GM12878 (cell line): ENCODE measurements around the gene FBN2. TPM values are rescaled to one million over a fixed set of nuclear protein-coding genes. Genes with fewer than 3 reads are reported as not detected.

Source experiments
- ATAC-seq: fragments of 200-7000 bp; cut with Tn5 transposase; 3 replicates; pipeline ENCODE4 v1.9.1; 2020; ENCODE audit warnings: mild to moderate bottlenecking, moderate library complexity
- BruUV-seq: library from RNA; stranded (reverse); fragments of 400-500 nt; replicated peaks from 2 replicates; lab custom pipeline; 2021; lab: Mats Ljungman, UMichigan
- CTCF ChIA-PET: fragments of 300-600 bp; sonication (Branson Sonifier 250); formaldehyde crosslinking; extraction: SDS; loops from one replicate; lab custom pipeline; 2021; ENCODE audit warnings: inconsistent platforms; lab: Yijun Ruan, JAX
- POLR2A ChIA-PET: fragments of 350-600 bp; formaldehyde crosslinking; extraction: SDS; loops from one replicate; lab custom pipeline; 2021; ENCODE audit warnings: inconsistent platforms; lab: Charles Lee
- RAD21 ChIA-PET: fragments of 300-600 bp; sonication (Branson Sonifier 250); formaldehyde crosslinking; loops from one replicate; lab custom pipeline; 2023; ENCODE audit warnings: antibody characterized with exemption; ENCODE audit not compliant: unreplicated experiment; lab: Charles Lee
- SMC1A ChIA-PET: fragments of 300-600 bp; sonication (Branson Sonifier 250); formaldehyde crosslinking; loops from one replicate; lab custom pipeline; 2023; ENCODE audit not compliant: unreplicated experiment, uncharacterized antibody; lab: Charles Lee
- DNase-seq: peaks from one replicate; pipeline ENCODE4 v3.0.0-alpha.2; 2011; ENCODE audit warnings: low read depth, low spot score
- FAIRE-seq: peaks from 3 replicates; lab custom pipeline; 2011; peaks lifted over from hg19 to GRCh38; lab: Jason Lieb, UNC
- H2AFZ ChIP-seq: 2 replicates; pipeline ENCODE4 v1.6.0; 2011; ENCODE audit warnings: low read depth, low read length, control low read depth; ENCODE audit not compliant: control insufficient read depth
- H3K27ac ChIP-seq: 2 replicates; pipeline ENCODE4 v1.5.1; 2011; ENCODE audit warnings: control low read depth; ENCODE audit not compliant: control insufficient read depth, insufficient read depth
- H3K27me3 ChIP-seq, 2 experiments: replicated peaks in 1 of 2; 2 replicates each; pipeline versions ENCODE4 v1.6.0 to v1.6.1; 2011; ENCODE audit warnings: low read length in 1 of 2; ENCODE audit not compliant: control insufficient read depth in 2 of 2, insufficient read depth in 2 of 2
- H3K36me3 ChIP-seq, 2 experiments: 2 replicates each; pipeline ENCODE4 v1.5.1; 2011; ENCODE audit warnings: low read length in 1 of 2; ENCODE audit not compliant: control insufficient read depth in 2 of 2, insufficient read depth in 2 of 2
- H3K4me1 ChIP-seq: 2 replicates; pipeline ENCODE4 v1.6.1; 2011; ENCODE audit warnings: mild to moderate bottlenecking, low read length, moderate library complexity, mixed read lengths; ENCODE audit not compliant: control insufficient read depth, insufficient read depth
- H3K4me2 ChIP-seq: 2 replicates; pipeline ENCODE4 v1.6.0; 2011; ENCODE audit warnings: control low read depth; ENCODE audit not compliant: control insufficient read depth, insufficient read depth
- H3K4me3 ChIP-seq: fragments of 200-600 bp; sonication (generic); 2 replicates; pipeline ENCODE4 v1.5.1; 2016
- H3K79me2 ChIP-seq: 2 replicates; pipeline ENCODE4 v1.6.0; 2011; ENCODE audit warnings: low read length; ENCODE audit not compliant: control insufficient read depth, insufficient read depth
- H3K9ac ChIP-seq: 2 replicates; pipeline ENCODE4 v1.8.0; 2011; ENCODE audit warnings: low read length, control low read depth, mixed read lengths; ENCODE audit not compliant: control insufficient read depth, insufficient read depth
- H3K9me3 ChIP-seq: replicated peaks from 3 replicates; pipeline ENCODE4 v1.5.1; 2011; ENCODE audit warnings: mild to moderate bottlenecking, low read length; ENCODE audit not compliant: control insufficient read depth, insufficient read depth
- H4K20me1 ChIP-seq: 2 replicates; pipeline ENCODE4 v1.6.0; 2011; ENCODE audit not compliant: control insufficient read depth, insufficient read depth
- ATF3 ChIP-seq: IDR thresholded peaks from 2 replicates; pipeline ENCODE4 v1.6.1; 2011; ENCODE audit warnings: low read depth, mild to moderate bottlenecking, low read length, moderate library complexity, borderline replicate concordance; ENCODE audit errors: extremely low read depth
- BCL11A ChIP-seq: IDR thresholded peaks from 2 replicates; pipeline ENCODE4 v1.6.1; 2011; ENCODE audit warnings: low read depth, low read length
- DPF2 ChIP-seq: fragments of 450-650 bp; IDR thresholded peaks from 2 replicates; pipeline ENCODE4 v1.6.1; 2017; ENCODE audit warnings: mild to moderate bottlenecking
- HDAC2 ChIP-seq: fragments of 200-600 bp; sonication (generic); IDR thresholded peaks from 2 replicates; pipeline ENCODE4 v1.6.1; 2017
- NBN ChIP-seq: fragments of 450-650 bp; IDR thresholded peaks from 2 replicates; pipeline ENCODE4 v1.6.1; 2016
- PKNOX1 ChIP-seq: fragments of 450-650 bp; IDR thresholded peaks from 2 replicates; pipeline ENCODE4 v1.6.1; 2016; ENCODE audit warnings: mild to moderate bottlenecking
- POLR2A ChIP-seq: IDR thresholded peaks from 2 replicates; pipeline ENCODE4 v1.6.1; 2011; ENCODE audit warnings: low read depth, mild to moderate bottlenecking, low read length
- SKIL ChIP-seq: fragments of 450-650 bp; IDR thresholded peaks from 2 replicates; pipeline ENCODE4 v1.6.1; 2017; ENCODE audit warnings: mild to moderate bottlenecking, low read depth, inconsistent platforms; ENCODE audit not compliant: poor library complexity, severe bottlenecking
- SMAD1 ChIP-seq: fragments of 450-650 bp; IDR thresholded peaks from 2 replicates; pipeline ENCODE4 v1.6.1; 2018; ENCODE audit warnings: mild to moderate bottlenecking, low read depth; ENCODE audit not compliant: partially characterized antibody
- SP1 ChIP-seq: IDR thresholded peaks from one replicate; pipeline ENCODE4 v1.6.1; 2011; ENCODE audit warnings: low read depth, low read length
- SREBF2 ChIP-seq: IDR thresholded peaks from 2 replicates; pipeline ENCODE4 v1.6.1; 2012; ENCODE audit warnings: mild to moderate bottlenecking, low read length
- USF2 ChIP-seq: IDR thresholded peaks from 2 replicates; pipeline ENCODE4 v1.6.1; 2011; ENCODE audit warnings: low read depth, low read length, improper control_type of control experiment, borderline replicate concordance
- WGBS: methylation state at CpG from one replicate; pipeline ENCODE4 v1.1.6; 2016; ENCODE audit warnings: low lambda C conversion rate; ENCODE audit not compliant: insufficient replicate concordance, insufficient coverage; ENCODE audit errors: missing lambda C conversion rate; 5-methylcytosine and 5-hydroxymethylcytosine counted together
- in situ Hi-C: fragments of 300-500 bp; cut with MboI; formaldehyde crosslinking; loops from 9 replicates; pipeline ENCODE4 v1.14.3; 2018; ENCODE audit warnings: mixed read lengths
- intact Hi-C: fragments of 100-400 bp; cut with micrococcal nuclease; formaldehyde crosslinking; loops from one replicate; pipeline ENCODE4 v1.14.2; 2022; ENCODE audit not compliant: unreplicated experiment
- polyA plus RNA-seq, 11 experiments: library from polyadenylated mRNA; depleted of rRNA in 4 of 11; unstranded in 6 of 11; stranded (reverse) in 5 of 11; fragments of >200 nt; fragmentation: Nextera tagmentation in 4 of 11; fragmentation: Illumina TruSeq in 1 of 11; extraction: Ambion mirVana in 4 of 11; extraction: Trizol in 1 of 11; gene quantifications; 1 replicate in 1 of 11; 2 replicates in 10 of 11; pipeline versions ENCODE4 v1.2.1 to v1.2.3, GENCODE V29; 2011 to 2016; ENCODE audit warnings: inconsistent platforms in 2 of 11, missing spikeins in 2 of 11, low read depth in 1 of 11
- total RNA-seq, 4 experiments: library from RNA; depleted of rRNA in 3 of 4; stranded (reverse); fragments of >200 nt in 3 of 4; fragmentation: Illumina TruSeq in 1 of 4; extraction: Trizol in 1 of 4; gene quantifications; 2 replicates each; pipeline versions ENCODE4 v1.2.1 to v1.2.3, GENCODE V29; 2013 to 2021
- TF ChIP-seq, protein P1 (sequence below): IDR thresholded peaks from 2 replicates; pipeline ENCODE4 v1.6.1; 2012; ENCODE audit warnings: low read depth, low read length, improper control_type of control experiment

FBN2 gene
- total and polyA plus RNA-seq, 10 of the 15 experiments (the other 5 are each of a cell fraction or from before 2014, with no cell fraction given): 0.01 to 0.98 (median 0.10) TPM; not detected in 3

DNA sequence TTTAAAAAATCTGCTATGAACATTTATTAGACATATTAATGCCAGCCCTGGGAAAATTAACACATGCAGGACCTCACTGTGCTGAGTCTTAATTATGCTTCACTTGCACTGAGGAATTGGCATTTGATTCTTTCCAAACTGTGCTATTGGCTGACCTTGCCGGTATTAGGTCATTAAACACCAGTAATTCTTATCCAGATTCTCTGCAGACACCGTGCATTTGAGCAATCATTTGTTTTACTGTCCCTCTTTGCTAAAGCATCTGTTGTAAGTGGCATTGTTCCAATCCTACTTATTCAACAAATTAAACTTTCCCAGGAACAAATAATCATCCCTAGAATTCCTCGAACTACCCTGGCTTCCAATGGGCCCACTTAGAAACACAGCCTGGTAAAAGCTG is 309.5 kb downstream of the FBN2 start:
- 38% methylated on average over 3 of the region's 3 CpGs for WGBS
- no peak for FAIRE-seq
- no peak overlapping the region for H3K9ac ChIP-seq
- no peak overlapping the region for H3K4me3 ChIP-seq
- H3K9me3 ChIP-seq: no peaks in the 10 kb centered on the region
- in situ Hi-C loops: no loop called here
- H2AFZ ChIP-seq: no peak overlapping the region
- no peaks in the 10 kb centered on the region for H3K36me3 ChIP-seq
- SMC1A ChIA-PET: interaction anchor here (1.5 to 2.5 kb wide), 2 partner anchors 14 to 270 kb away, joined by 6 to 9 read pairs; no protein-coding TSS in a partner anchor
- no peak overlapping the region for H3K27ac ChIP-seq
- CTCF ChIA-PET: interaction anchor here (0.7 to 2.1 kb wide), 3 partner anchors 13 to 270 kb away, joined by 3 to 6 read pairs (median 3); no protein-coding TSS in a partner anchor
- no peak overlapping the region for H3K4me2 ChIP-seq
- no peak for TF ChIP-seq NBN
- TF ChIP-seq, protein P1, sequence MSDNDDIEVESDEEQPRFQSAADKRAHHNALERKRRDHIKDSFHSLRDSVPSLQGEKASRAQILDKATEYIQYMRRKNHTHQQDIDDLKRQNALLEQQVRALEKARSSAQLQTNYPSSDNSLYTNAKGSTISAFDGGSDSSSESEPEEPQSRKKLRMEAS: no peak
- TF ChIP-seq USF2: no peak
- no peak for TF ChIP-seq POLR2A
- no peaks in the 10 kb centered on the region for H3K27me3 ChIP-seq
- POLR2A ChIA-PET: no interaction called here
- ATAC-seq: no peak
- DNase-seq: no peak
- no peaks in the 10 kb centered on the region for H4K20me1 ChIP-seq
- H3K79me2 ChIP-seq: no peaks in the 10 kb centered on the region
- RAD21 ChIA-PET: no interaction called here
- intact Hi-C loops: no loop called here
- H3K4me1 ChIP-seq: no peaks in the 10 kb centered on the region
- no TSS peak for BruUV-seq

DNA sequence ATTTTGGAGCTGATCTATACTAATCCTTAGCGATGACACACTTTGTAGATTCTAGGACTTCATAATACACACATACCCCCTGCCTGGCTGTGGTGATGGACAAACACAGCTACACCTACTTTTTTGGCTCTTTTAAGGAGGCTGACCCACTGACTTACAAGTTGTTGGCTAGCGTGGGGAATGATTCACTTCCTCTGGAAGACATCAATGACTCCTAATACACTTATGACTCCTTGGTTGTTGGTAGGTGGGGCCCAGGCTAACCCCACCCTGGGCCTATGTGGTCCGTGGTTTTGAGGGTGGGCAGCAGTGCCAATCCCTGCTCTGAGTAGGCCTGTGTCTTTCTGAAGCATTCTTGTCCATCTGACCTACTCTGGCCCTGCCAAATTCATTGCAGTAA is 310.0 kb downstream of the FBN2 start:
- RAD21 ChIA-PET: no interaction called here
- H3K9ac ChIP-seq: no peak overlapping the region

More for the DNA sequence above, 310.0 kb downstream of the FBN2 start:
- Histone ChIP-seq H3K9me3 (no peaks in the 10 kb centered on the region), H3K4me2 (no peak overlapping the region), H3K4me1 (no peaks in the 10 kb centered on the region), H3K36me3 (no peaks in the 10 kb centered on the region), H3K4me3 (no peak overlapping the region), H3K79me2 (no peaks in the 10 kb centered on the region), H3K27me3 (no peaks in the 10 kb centered on the region), H3K27ac (no peak overlapping the region), H2AFZ (no peak overlapping the region), H4K20me1 (no peaks in the 10 kb centered on the region)
- BruUV-seq: no TSS peak
- WGBS: 33% methylated on average over 3 of the region's 3 CpGs
- POLR2A ChIA-PET: no interaction called here
- intact Hi-C loops: no loop called here
- in situ Hi-C loops: no loop called here
- DNase-seq (no peak), FAIRE-seq (no peak), ATAC-seq (no peak)
- no peak for TF ChIP-seq BCL11A
- no peak for TF ChIP-seq SP1
- TF ChIP-seq ATF3: no peak
- no peak for TF ChIP-seq SMAD1
- no peak for TF ChIP-seq HDAC2
- TF ChIP-seq SKIL: no peak
- no peak for TF ChIP-seq SREBF2
- no peak for TF ChIP-seq PKNOX1
- no peak for TF ChIP-seq DPF2
- CTCF ChIA-PET: interaction anchor here (1.0 to 2.1 kb wide), 2 partner anchors 14 to 271 kb away, joined by 3 to 6 read pairs; no protein-coding TSS in a partner anchor
- SMC1A ChIA-PET: interaction anchor here (1.5 to 2.5 kb wide), 3 partner anchors 13 to 271 kb away, joined by 4 to 9 read pairs (median 6); no protein-coding TSS in a partner anchor
